ENCODE data around the gene ELMO1. TPM values are rescaled to one million over a fixed set of nuclear protein-coding genes. Genes with fewer than 3 reads are reported as not detected.

ELMO1 gene
- polyA plus RNA-seq, 1 experiment = not detected

- ChIA-PET POLR2A (no interaction called here), CTCF (no interaction called here)
- Histone ChIP-seq H3K4me3 (ENCODE audit: low read depth, low read length) (no peak overlapping the region), H3K27me3 (ENCODE audit: control insufficient read depth, insufficient read depth, low read length) (no peaks in the 10 kb centered on the region), H3K36me3 (ENCODE audit: control insufficient read depth, insufficient read depth, low read length) (no peaks in the 10 kb centered on the region)
- no peak for TF ChIP-seq CTCF (IDR thresholded peaks at IDR 0.05; ENCODE audit: insufficient read depth, low read depth, low read length)
- DNase-seq (ENCODE audit: low read depth) = no peak
Measured at GRCh38 chr7:37363536-37364491, 84.8 kb downstream of the ELMO1 start.

GRCh38 chr7:37362802-37363201, 85.9 kb downstream of the ELMO1 start:
- ChIA-PET POLR2A (no interaction called here), CTCF (no interaction called here)
- Histone ChIP-seq H3K27me3 (ENCODE audit: control insufficient read depth, insufficient read depth, low read length) (no peaks in the 10 kb centered on the region), H3K36me3 (ENCODE audit: control insufficient read depth, insufficient read depth, low read length) (no peaks in the 10 kb centered on the region), H3K4me3 (ENCODE audit: low read depth, low read length) (no peak overlapping the region)
- TF ChIP-seq CTCF (IDR thresholded peaks at IDR 0.05; ENCODE audit: insufficient read depth, low read depth, low read length) = no peak
- no peak for DNase-seq (ENCODE audit: low read depth)

- no peaks in the 10 kb centered on the region for H3K27me3 ChIP-seq (ENCODE audit: control insufficient read depth, insufficient read depth, low read length)
- no peak for DNase-seq (ENCODE audit: low read depth)
- H3K36me3 ChIP-seq (ENCODE audit: control insufficient read depth, insufficient read depth, low read length) = no peaks in the 10 kb centered on the region
- ChIA-PET CTCF (interaction anchor here (0.9 kb wide), 1 partner anchor 10 kb away, joined by 3 read pairs; no protein-coding TSS in a partner anchor), POLR2A (no interaction called here)
- no peak for TF ChIP-seq CTCF (IDR thresholded peaks at IDR 0.05; ENCODE audit: insufficient read depth, low read depth, low read length)
- H3K4me3 ChIP-seq (ENCODE audit: low read depth, low read length) = no peak overlapping the region
Measured at GRCh38 chr7:37360484-37360883, 88.2 kb downstream of the ELMO1 start.

GRCh38 chr7:37359662-37360444, 88.8 kb downstream of the ELMO1 start:
- DNase-seq (ENCODE audit: low read depth) = no peak
- ChIA-PET CTCF (interaction anchor here (0.9 kb wide), 1 partner anchor 9 kb away, joined by 3 read pairs; no protein-coding TSS in a partner anchor), POLR2A (no interaction called here)
- Histone ChIP-seq H3K36me3 (ENCODE audit: control insufficient read depth, insufficient read depth, low read length) (no peaks in the 10 kb centered on the region), H3K4me3 (ENCODE audit: low read depth, low read length) (no peak overlapping the region), H3K27me3 (ENCODE audit: control insufficient read depth, insufficient read depth, low read length) (no peaks in the 10 kb centered on the region)
- TF ChIP-seq CTCF (IDR thresholded peaks at IDR 0.05; ENCODE audit: insufficient read depth, low read depth, low read length) = no peak

- DNase-seq (ENCODE audit: low read depth) = no peak
- H3K36me3 ChIP-seq (ENCODE audit: control insufficient read depth, insufficient read depth, low read length) = no peaks in the 10 kb centered on the region
- H3K4me3 ChIP-seq (ENCODE audit: low read depth, low read length) = no peak overlapping the region
- ChIA-PET CTCF (interaction anchor here (0.6 kb wide), 1 partner anchor 242 kb away, joined by 3 read pairs; no protein-coding TSS in a partner anchor), POLR2A (no interaction called here)
- no peaks in the 10 kb centered on the region for H3K27me3 ChIP-seq (ENCODE audit: control insufficient read depth, insufficient read depth, low read length)
- no peak for TF ChIP-seq CTCF (IDR thresholded peaks at IDR 0.05; ENCODE audit: insufficient read depth, low read depth, low read length)
Measured at GRCh38 chr7:37359180-37359579, 89.5 kb downstream of the ELMO1 start.

All from BJ (cell line).